Mesenteric fat pad (tissue), 1 donor: Measurements from ENCODE around the gene DNTT. TPM values are rescaled to one million over a fixed set of nuclear protein-coding genes. Genes with fewer than 3 reads are reported as not detected.

ENCODE experiments used
- DNase-seq: peaks from one replicate; pipeline ENCODE4 v3.0.0-alpha.2; 2020; ENCODE audit warnings: low spot score
- total RNA-seq: library from RNA; stranded (reverse); fragmentation: NEBNext Ultra II Directional; extraction: Animal tissue kit (Norgen Biotek cat#: 25700); gene quantifications from one replicate; pipeline ENCODE4 v1.2.1, GENCODE V29; 2021
- donor health status: DM: yes; HTN: yes; CAD: no.

DNTT gene
- total RNA-seq, 1 donor from 2014 or later: not detected

GRCh38 chr10:96276426-96276825 is 27.8 kb upstream of the DNTT start:
- DNase-seq: no peak

- DNase-seq: no peak
These were observed 27.4 kb upstream of the DNTT start for GRCh38 chr10:96276831-96277230.

GRCh38 chr10:96279191-96279641 is 25.0 kb upstream of the DNTT start:
- DNase-seq: no peak

GRCh38 chr10:96280859-96281258 is 23.4 kb upstream of the DNTT start:
- no peak for DNase-seq

GRCh38 chr10:96281444-96282029 is 22.7 kb upstream of the DNTT start:
- DNase-seq: no peak

- no peak for DNase-seq
These were observed 20.9 kb upstream of the DNTT start for GRCh38 chr10:96283351-96283750.

GRCh38 chr10:96283756-96284155 is 20.5 kb upstream of the DNTT start:
- DNase-seq: no peak

- no peak for DNase-seq
These were observed 18.9 kb upstream of the DNTT start for GRCh38 chr10:96285331-96285752.

- no peak for DNase-seq
These were observed 16.7 kb upstream of the DNTT start for GRCh38 chr10:96287392-96288105.

- DNase-seq: no peak
These were observed 16.0 kb upstream of the DNTT start for GRCh38 chr10:96288151-96288621.

- no peak for DNase-seq
These were observed 14.9 kb upstream of the DNTT start for GRCh38 chr10:96289218-96289910.

- DNase-seq: no peak
These were observed 13.7 kb upstream of the DNTT start for GRCh38 chr10:96290368-96291133.

- no peak for DNase-seq
These were observed 11.0 kb upstream of the DNTT start for GRCh38 chr10:96292971-96293920.

- DNase-seq: no peak
These were observed 8.8 kb upstream of the DNTT start for GRCh38 chr10:96295475-96295874.

- DNase-seq: no peak
These were observed 6.7 kb upstream of the DNTT start for GRCh38 chr10:96297486-96297885.

- no peak for DNase-seq
These were observed 5.9 kb upstream of the DNTT start for GRCh38 chr10:96298362-96298761.

- no peak for DNase-seq
These were observed 4.9 kb upstream of the DNTT start for GRCh38 chr10:96299383-96299782.

GRCh38 chr10:96301616-96302015 is 2.6 kb upstream of the DNTT start:
- no peak for DNase-seq

GRCh38 chr10:96305019-96305418 is 785 bp downstream of the DNTT start:
- no peak for DNase-seq

GRCh38 chr10:96306516-96306915 is 2.3 kb downstream of the DNTT start:
- DNase-seq: no peak
